Measurements from ENCODE around the gene TMEM266. TPM values are rescaled to one million over a fixed set of nuclear protein-coding genes. Genes with fewer than 3 reads are reported as not detected.

The TMEM266 gene
- total RNA-seq, 4 donors from 2014 or later: 1.4 to 3.1 (median 2.3) TPM

DNA sequence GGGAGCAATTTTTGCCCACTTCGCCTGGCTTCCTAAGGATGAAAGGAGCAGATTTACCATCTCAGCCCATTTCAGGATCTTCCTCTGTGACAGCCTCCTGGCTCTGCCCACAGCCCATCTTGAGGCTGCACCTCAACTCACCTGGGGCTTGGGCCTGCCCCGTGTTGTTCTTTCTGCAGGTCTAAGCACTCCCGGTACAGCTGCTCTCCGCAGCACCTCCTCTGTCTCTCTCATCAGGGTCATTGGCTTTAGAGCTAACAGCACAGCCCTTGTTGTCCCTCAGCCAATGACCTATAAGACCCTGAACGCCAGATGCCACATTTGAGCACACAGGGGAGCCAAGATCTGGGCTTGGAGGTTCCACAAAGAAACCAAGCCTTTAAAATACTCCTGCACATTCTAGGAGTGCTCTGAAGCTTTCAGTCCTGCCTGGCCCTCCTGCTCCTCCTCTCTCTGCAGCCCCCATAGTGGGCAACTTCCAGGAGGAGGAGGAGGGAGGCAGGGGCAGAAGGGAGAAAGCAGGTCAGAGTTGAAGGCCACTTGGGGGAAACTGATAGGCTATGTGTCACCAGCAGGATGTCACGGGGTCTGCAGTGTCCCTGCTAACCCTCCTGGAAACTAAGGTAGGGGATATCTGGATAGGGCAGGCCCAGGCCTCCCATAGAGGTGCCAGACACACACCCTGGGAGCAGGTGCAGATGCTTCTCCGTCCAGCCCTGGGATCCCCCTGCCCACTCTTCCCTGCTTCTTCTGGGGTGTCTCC lies 135.9 kb downstream of the TMEM266 start:
- Histone ChIP-seq H3K27ac (peak overlapping the region; percentile 81), H3K27me3 (peaks cover 3% of the 10 kb centered on the region), H3K9me3 (no peaks in the 10 kb centered on the region), H3K4me1 (peaks cover 75% of the 10 kb centered on the region), H3K36me3 (no peaks in the 10 kb centered on the region), H3K4me3 (no peak overlapping the region)
- DNase-seq (ENCODE audit: low spot score in 2 of 2): no peak
- TF ChIP-seq, protein P1, sequence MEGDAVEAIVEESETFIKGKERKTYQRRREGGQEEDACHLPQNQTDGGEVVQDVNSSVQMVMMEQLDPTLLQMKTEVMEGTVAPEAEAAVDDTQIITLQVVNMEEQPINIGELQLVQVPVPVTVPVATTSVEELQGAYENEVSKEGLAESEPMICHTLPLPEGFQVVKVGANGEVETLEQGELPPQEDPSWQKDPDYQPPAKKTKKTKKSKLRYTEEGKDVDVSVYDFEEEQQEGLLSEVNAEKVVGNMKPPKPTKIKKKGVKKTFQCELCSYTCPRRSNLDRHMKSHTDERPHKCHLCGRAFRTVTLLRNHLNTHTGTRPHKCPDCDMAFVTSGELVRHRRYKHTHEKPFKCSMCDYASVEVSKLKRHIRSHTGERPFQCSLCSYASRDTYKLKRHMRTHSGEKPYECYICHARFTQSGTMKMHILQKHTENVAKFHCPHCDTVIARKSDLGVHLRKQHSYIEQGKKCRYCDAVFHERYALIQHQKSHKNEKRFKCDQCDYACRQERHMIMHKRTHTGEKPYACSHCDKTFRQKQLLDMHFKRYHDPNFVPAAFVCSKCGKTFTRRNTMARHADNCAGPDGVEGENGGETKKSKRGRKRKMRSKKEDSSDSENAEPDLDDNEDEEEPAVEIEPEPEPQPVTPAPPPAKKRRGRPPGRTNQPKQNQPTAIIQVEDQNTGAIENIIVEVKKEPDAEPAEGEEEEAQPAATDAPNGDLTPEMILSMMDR (IDR thresholded peaks at IDR 0.05): no peak
- TF ChIP-seq POLR2AphosphoS5 (IDR thresholded peaks at IDR 0.05): no peak
- no peak for TF ChIP-seq POLR2A (IDR thresholded peaks at IDR 0.05)
- TF ChIP-seq EP300 (IDR thresholded peaks at IDR 0.05): no peak
- 74% methylated on average over 7 of the region's 7 CpGs for WGBS

DNA sequence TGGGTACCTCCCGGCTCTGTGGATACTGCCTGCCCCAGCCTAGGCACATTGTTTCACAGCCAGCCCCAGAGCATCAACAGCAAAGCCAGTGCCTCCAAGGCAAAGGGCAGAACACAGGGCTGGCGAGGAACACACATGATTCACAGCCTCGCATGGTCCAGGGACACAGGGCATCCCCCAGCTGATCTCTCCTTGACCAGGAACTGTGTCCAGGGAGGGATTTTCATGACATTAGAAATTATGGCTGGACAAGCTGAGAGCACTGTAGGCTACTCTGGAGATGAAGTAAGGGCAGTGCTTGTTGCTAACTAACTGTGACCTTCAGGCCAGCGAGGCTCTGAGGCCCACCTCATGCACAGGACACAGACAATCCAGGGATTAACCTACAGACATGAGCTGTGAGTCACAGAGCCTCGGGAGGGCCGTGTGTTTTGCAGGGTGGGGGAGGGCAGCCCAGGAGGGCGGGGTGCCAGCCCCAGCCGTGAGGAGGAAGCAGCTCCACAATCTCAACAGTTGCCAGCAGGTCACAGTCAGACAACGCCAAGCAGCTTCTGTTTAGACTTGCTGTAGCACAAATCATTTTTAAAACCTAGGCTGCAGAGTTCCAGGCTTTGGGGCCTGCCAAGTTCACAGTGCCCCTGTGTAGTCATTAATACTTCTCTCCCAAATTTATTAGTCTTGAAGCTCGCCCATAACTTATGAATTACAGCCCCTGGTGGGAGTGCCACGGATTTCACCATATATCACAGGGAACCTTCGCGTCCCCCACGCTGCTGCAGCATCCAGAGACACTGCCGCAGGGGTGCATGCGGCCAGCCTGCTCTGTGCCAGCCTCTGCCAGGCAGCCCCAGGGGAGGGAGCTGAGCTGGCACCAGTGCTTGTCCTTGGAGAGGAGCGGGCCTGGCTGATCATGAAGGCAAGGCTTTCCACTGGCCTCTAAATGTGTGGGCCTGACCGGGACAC lies 136.8 kb downstream of the TMEM266 start:
- Histone ChIP-seq H3K27ac (peak overlapping the region; percentile 81), H3K36me3 (no peaks in the 10 kb centered on the region), H3K4me1 (peaks cover 69% of the 10 kb centered on the region), H3K27me3 (peaks cover 3% of the 10 kb centered on the region), H3K9me3 (no peaks in the 10 kb centered on the region), H3K4me3 (no peak overlapping the region)
- peak in 1 of 3 donors; percentile 17 for TF ChIP-seq POLR2AphosphoS5 (IDR thresholded peaks at IDR 0.05)
- TF ChIP-seq, protein P1 (IDR thresholded peaks at IDR 0.05): peak in 1 of 2 donors; percentile 1
- TF ChIP-seq POLR2A (IDR thresholded peaks at IDR 0.05): no peak
- TF ChIP-seq EP300 (IDR thresholded peaks at IDR 0.05): no peak
- DNase-seq (ENCODE audit: low spot score in 2 of 2): peak; percentile 74 to 83
- WGBS: 32% methylated on average over 11 of the region's 18 CpGs

DNA sequence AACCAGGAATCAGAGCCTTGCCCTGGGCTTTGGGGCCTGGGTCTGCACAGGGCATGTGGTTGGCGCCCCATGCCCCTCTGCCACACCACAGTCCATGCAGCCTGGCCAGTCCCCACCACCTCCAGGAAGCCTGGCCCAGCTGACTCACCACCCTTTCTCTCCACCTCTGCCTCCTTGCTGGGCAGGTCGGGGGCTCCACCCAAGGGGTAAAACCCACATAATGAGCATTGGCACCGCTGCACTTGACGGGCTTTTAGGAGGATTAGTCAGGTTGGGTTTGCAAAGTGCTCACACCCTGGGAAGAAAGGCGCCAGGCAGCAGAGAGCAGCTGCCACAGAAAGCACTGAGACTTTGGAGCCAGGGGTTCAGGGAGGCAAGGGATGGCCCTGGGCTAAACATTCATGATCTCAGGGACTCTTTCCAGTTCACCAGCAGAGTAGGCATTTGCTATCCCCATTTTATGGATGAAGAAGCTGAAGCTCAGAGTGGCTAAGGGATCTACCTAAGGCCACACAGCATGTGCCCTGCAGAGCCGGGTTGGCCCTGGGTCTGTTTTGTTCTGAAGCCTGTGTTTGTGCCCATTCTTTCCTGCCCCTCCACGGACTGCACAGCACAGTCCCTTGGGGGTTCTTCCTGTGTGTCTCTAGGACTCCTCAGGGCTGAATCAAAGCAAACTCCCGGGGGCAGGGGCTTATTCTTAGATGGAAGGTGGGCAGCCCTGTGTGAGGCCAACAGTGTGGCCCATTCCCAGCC lies 138.1 kb downstream of the TMEM266 start:
- DNase-seq (ENCODE audit: low spot score in 2 of 2): peak; percentile 55 to 69
- H3K27me3 ChIP-seq: no peaks in the 10 kb centered on the region
- H3K9me3 ChIP-seq: no peaks in the 10 kb centered on the region
- TF ChIP-seq, protein P1 (IDR thresholded peaks at IDR 0.05): no peak
- TF ChIP-seq POLR2AphosphoS5 (IDR thresholded peaks at IDR 0.05) (no peak), POLR2A (IDR thresholded peaks at IDR 0.05) (no peak)
- H3K27ac ChIP-seq: peak overlapping the region; percentile 81
- WGBS: 53% methylated on average over 5 of the region's 8 CpGs
- H3K4me1 ChIP-seq: peaks cover 69% of the 10 kb centered on the region
- no peaks in the 10 kb centered on the region for H3K36me3 ChIP-seq
- H3K4me3 ChIP-seq: no peak overlapping the region

DNA sequence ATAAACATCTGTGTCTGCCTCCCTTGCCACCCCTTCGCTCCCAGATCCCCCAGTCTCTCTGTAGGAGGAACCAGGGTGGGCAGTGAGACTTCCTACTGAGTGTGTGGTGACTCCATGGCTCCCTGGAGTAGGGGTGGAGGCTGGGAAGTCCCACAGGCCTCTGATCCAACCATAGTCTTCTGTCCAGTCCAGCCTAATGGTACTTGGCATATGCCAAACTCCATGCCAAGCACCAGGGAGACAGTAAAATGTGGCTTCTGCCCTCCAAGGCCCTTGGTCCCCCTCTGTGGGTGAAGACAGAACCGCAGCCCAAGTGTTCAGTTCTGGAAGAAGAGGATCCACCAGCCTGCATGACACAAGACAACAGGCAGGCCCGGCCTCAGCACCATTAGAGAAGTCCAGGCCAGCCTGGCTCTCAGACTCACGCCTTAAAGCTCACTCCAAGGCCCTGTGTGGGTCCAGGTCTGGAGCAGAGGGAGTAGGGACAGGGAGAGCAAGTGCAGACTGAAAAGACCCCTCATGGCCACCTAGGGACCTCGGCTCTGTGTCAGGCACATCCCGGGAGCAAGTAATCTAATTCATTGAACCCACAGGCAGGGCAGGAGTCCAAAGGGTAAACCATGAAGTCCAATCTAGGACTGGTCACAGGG lies 138.8 kb downstream of the TMEM266 start:
- no peaks in the 10 kb centered on the region for H3K9me3 ChIP-seq
- peak; percentile 56 to 73 for DNase-seq (ENCODE audit: low spot score in 2 of 2)
- no peaks in the 10 kb centered on the region for H3K27me3 ChIP-seq
- TF ChIP-seq POLR2A (IDR thresholded peaks at IDR 0.05) (no peak), POLR2AphosphoS5 (IDR thresholded peaks at IDR 0.05) (no peak), EP300 (IDR thresholded peaks at IDR 0.05) (no peak)
- TF ChIP-seq, protein P1 (IDR thresholded peaks at IDR 0.05): no peak
- H3K4me1 ChIP-seq: peaks cover 69% of the 10 kb centered on the region
- peaks cover 4% of the 10 kb centered on the region for H3K36me3 ChIP-seq
- WGBS: 92% methylated on average over 4 of the region's 6 CpGs
- H3K4me3 ChIP-seq: no peak overlapping the region
- H3K27ac ChIP-seq: no peak overlapping the region

Measured in suprapubic skin (tissue), 4 donors.